Superior temporal gyrus (tissue), 1 donor: ENCODE results near the gene IGF1R.
"Not testable (repeated sequence)": the region's sequence is repeated elsewhere in the genome, so short reads cannot be mapped to it uniquely, and the experiment has no call there.

Experiments used
- DNase-seq: peaks from one replicate; pipeline ENCODE4 v3.0.0-alpha.2; 2016; ENCODE audit errors: extremely low spot score

IGF1R gene

DNA sequence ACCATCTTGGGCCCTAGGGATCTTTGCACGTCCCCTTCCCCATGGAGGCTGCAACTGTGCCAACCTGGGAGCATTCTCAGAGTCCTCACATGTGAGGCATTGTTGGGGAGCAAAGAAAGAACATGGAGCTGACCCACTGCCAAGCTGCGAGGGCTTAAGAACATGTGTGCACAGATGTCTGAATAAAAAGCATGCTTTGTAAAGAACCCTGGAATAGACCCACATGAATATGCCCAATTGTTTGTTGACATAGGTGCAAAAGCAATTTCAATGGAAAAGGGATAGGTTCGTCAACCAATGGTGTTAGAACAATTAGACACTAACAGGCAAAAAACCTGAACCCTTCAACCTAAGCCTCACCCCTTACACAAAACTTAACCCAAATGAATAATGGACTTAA, 349.9 kb downstream of the IGF1R start:
- DNase-seq = no peak

DNA sequence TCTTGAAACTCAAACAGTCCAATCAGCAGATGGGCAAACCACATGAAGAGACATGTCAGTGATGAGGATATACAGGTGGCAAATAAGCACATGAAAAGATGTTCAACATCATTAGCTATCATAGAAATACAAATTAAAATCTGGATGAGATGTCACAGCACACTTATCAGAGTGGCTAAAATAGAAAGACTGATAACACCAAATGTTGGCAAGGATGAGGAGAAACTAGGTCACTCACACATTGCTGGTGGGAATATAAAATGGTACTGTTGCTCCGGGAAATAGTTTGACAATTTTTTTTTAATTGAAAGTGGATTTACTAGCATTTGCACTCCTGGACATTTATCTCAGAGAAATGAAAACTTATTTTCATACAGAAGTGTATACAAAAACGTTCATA, 350.9 kb downstream of the IGF1R start:
- DNase-seq = no peak

DNA sequence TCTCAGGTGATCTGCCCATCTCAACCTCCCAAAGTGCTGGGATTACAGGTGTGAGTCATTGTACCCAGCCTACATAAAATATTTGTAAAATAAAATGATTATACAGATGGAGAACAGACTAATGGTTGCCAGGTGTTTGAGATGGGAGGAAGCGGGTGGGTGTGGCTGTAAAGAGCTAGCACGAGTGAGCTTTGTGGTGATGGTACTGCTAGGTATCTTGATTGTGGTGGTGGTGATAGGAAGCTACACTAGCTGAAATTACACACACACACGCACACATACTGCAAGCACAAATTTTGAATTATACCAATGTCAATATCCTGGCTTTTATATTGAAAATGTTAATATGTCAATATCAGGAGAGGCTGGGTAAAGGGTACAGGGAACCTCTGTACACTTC, 353.9 kb downstream of the IGF1R start:
- DNase-seq = no peak

DNA sequence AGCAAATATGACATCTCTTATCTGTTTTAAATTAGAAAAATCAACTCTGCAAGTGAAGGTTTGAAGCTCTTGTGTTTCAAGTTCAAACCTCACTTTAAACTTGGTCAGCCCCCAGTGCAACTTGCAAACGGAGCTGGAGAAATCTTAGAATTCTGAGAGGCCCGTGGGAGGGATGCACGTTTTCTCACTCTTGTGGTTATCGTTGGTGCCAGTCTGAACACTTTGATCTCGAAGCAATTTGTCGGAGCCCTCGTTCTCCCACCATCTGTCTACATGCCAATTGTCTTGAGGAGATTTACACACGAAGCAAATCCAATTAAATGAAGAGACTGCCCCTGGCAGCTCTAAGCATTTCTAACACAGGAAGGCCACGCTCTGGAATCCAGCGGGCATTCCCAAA, 355.0 kb downstream of the IGF1R start:
- not testable (repeated sequence) for DNase-seq

DNA sequence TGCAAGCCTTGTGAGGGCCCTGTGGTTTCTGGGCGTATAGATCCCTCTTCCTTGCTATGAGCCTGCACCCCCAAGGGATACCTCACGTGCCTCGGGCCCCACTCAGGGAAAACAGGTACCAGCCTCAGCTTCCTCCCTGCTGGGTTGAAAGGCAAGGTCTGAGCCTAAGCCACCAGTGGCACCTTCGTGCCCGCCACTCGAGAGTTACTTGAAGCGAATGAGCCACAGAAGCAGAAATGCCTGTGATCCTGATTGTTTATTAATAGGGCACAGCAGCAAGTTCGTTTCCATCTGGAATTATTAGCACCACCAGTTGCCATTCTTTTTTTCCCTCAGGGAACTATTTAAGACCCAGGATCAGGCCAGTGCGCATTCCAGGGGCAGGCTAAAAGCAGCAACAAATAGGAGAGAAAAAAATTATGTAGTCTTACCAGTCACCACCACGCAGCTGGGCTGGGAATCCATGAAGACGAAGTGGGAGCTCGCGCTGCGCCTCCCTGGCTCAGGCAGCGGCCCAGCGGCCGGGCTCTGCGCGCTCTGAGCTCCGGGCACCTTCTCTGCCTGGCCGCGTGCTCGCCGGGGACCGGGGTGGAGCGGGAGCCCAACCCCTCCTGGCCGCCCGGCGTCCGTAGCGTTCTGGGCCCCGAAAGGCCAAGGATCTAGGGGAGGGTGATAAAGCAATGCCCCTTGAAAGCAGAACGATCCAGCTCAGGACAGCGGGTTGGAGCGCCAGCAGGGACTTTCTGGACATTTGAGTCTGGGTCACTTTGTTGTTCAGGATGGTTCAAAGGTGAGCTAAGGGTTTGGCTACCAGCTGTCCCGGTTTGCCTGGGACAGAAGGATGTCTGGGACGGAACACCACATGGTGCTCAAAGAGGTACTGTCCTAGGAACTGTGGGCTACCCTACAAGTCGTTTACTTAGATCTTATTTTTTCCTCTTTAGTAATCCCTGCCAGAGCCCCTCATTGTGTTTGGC, 356.9 kb downstream of the IGF1R start:
- DNase-seq = not testable (repeated sequence)

DNA sequence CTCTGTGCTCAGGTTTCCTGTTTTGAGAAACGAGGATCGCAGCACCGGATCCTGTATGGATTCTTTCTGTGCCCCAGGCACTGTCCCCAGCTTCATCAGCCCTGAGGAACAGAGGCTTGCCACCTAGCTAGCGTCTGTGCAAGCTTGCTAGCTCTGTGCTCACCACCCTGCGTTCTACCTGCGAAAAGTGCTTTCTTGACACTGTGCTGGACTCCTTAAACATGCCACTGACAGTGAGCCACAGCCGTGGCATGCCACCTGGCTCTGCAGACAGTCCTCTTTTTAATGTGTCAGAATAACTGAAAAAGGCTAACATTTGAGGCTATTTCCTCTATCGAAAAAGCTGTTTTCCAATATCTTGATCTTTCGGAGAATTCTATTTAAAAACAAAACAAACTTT, 357.8 kb downstream of the IGF1R start:
- no peak for DNase-seq

DNA sequence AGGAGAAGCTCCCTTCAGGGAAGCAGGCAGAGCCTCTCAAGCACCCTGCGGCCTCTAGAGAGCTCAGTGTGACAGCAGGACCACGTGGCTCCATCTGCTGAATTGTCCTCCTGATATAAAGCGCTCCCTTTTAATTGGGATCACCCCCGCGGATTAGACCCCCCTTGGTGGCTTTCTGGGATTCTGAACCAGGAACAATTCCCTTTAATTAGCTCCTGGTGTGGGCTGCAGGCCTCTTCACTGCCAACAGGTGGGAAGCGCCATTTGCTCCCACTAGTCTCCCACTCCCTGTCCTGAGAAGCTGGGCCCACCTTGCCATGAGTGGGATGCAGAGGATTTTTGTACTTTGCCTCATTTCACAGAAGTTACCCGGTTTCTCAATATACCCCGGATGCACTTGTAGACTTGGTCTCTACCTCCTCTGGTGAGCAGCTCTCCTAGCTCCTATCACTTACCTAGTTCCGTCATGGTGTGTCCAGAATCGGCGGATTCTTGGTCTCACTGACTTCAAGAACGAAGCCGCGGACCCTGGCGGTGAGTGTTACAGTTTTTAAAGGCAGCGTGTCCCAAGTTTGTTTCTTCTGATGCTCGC, 358.7 kb downstream of the IGF1R start:
- DNase-seq = no peak

DNA sequence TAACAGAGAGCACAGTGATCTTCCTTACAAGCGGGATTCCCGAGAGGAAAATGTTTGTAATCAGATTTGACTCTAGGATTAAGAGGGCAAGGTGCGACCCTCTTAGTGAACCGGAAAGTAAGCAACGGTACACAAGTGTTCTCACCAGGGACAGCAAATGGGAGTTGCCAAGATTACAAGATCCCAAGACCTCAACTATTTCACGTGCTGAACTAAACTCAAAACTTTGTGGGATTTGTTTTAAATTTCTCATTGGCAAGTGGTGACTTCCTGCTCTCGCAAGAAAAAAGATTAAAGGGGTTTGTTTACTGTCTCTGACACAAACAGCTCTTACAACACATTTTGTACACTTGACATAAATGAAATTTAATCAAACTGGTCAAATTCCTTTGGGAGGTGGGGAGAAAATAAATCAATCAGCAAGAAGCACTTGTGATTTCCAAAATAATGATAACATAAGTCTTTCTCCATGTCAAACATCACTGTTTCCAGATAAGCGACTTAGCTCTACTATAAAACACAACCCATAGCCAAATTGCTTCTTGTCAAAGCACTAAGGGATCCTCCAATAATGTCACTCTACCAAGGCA, 361.5 kb downstream of the IGF1R start:
- no peak for DNase-seq

DNA sequence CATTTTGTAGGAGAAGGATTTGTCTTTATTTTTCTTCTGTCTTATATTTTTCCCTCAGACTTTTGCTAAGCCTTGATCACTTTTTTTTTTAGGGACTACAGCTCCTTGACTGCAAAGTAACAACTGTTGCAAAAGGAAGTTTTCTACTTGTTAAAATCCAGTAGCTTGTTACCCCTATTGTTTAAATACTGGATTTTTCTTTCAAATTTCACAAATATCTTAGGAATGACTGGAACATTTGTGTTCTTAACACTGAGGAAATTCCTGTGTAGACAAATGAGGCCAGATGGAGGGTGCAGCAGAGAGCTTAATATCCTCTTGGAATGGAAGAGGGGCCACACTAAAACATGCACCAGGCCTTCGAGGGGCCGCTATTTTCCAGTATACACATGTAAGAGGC, 362.4 kb downstream of the IGF1R start:
- DNase-seq = no peak
